ENCODE data around the gene ARF6. TPM values are rescaled to one million over a fixed set of nuclear protein-coding genes. Genes with fewer than 3 reads are reported as not detected.

The ARF6 gene
- total RNA-seq, 4 donors from 2014 or later, result 34.7 to 42.0 (median 35.7) TPM

- peak overlapping the region; percentile 84 to 94 (median 88) for H3K27ac ChIP-seq
- WGBS, 2 donors, result 1 to 2% methylated on average over 14 of the region's 14 CpGs
- no peak for DNase-seq (ENCODE audit: low spot score in 2 of 2)
Observed at GRCh38 chr14:49853158-49853477, 39.8 kb upstream of the ARF6 start.

GRCh38 chr14:49853572-49854375 is 39.1 kb upstream of the ARF6 start:
- Histone ChIP-seq H3K27me3 (no peaks in the 10 kb centered on the region), H3K27ac (peak overlapping the region in 2 of 4 donors; percentile 91 to 94), H3K9me3 (no peaks in the 10 kb centered on the region), H3K4me1 (peaks cover 7 to 41% (median 13%) of the 10 kb centered on the region in 4 donors), H3K36me3 (peaks cover 0 to 8% (median 0%) of the 10 kb centered on the region in 3 donors), H3K4me3 (peak overlapping the region; percentile 49 to 87 (median 73))
- TF ChIP-seq POLR2A (IDR thresholded peaks at IDR 0.05) (no peak), CTCF (IDR thresholded peaks at IDR 0.05) (peak; percentile 67 to 81 (median 73)), EP300 (IDR thresholded peaks at IDR 0.05) (peak in 1 of 2 donors; percentile 22)
- peak in 1 of 2 donors; percentile 73 for DNase-seq (ENCODE audit: low spot score in 2 of 2)
- WGBS, 2 donors, result 23 to 26% methylated on average over 27 of the region's 27 CpGs

More at GRCh38 chr14:49853158-49853477, 39.8 kb upstream of the ARF6 start:
- H3K4me1 ChIP-seq, result peaks cover 7 to 42% (median 13%) of the 10 kb centered on the region in 4 donors
- peak in 1 of 5 experiments; percentile 11 for TF ChIP-seq CTCF (IDR thresholded peaks at IDR 0.05)
- no peak for TF ChIP-seq POLR2A (IDR thresholded peaks at IDR 0.05)
- no peak for TF ChIP-seq EP300 (IDR thresholded peaks at IDR 0.05)
- no peaks in the 10 kb centered on the region for H3K9me3 ChIP-seq
- no peaks in the 10 kb centered on the region for H3K27me3 ChIP-seq
- H3K36me3 ChIP-seq, result peaks cover 0 to 12% (median 0%) of the 10 kb centered on the region in 3 donors
- H3K4me3 ChIP-seq, result peak overlapping the region; percentile 49 to 87 (median 73)

- WGBS, 2 donors, result 78 to 82% methylated on average over 6 of the region's 6 CpGs
- no peaks in the 10 kb centered on the region for H3K9me3 ChIP-seq
Observed at GRCh38 chr14:49857427-49858003, 35.4 kb upstream of the ARF6 start.

GRCh38 chr14:49858383-49858782 is 34.5 kb upstream of the ARF6 start:
- peaks cover 0 to 15% (median 2%) of the 10 kb centered on the region in 4 donors for H3K4me1 ChIP-seq
- TF ChIP-seq CTCF (IDR thresholded peaks at IDR 0.05), result no peak
- TF ChIP-seq POLR2A (IDR thresholded peaks at IDR 0.05), result no peak
- TF ChIP-seq EP300 (IDR thresholded peaks at IDR 0.05), result no peak
- no peaks in the 10 kb centered on the region for H3K36me3 ChIP-seq
- H3K4me3 ChIP-seq, result no peak overlapping the region
- no peaks in the 10 kb centered on the region for H3K9me3 ChIP-seq
- WGBS, 2 donors, result 85 to 91% methylated on average over 3 of the region's 3 CpGs
- no peak overlapping the region for H3K27ac ChIP-seq
- no peak for DNase-seq (ENCODE audit: low spot score in 2 of 2)
- H3K27me3 ChIP-seq, result no peaks in the 10 kb centered on the region

More at GRCh38 chr14:49857427-49858003, 35.4 kb upstream of the ARF6 start:
- H3K27ac ChIP-seq, result no peak overlapping the region
- no peak for DNase-seq (ENCODE audit: low spot score in 2 of 2)
- no peaks in the 10 kb centered on the region for H3K36me3 ChIP-seq
- TF ChIP-seq CTCF (IDR thresholded peaks at IDR 0.05) (no peak), EP300 (IDR thresholded peaks at IDR 0.05) (no peak), POLR2A (IDR thresholded peaks at IDR 0.05) (no peak)
- no peaks in the 10 kb centered on the region for H3K27me3 ChIP-seq
- no peak overlapping the region for H3K4me3 ChIP-seq
- H3K4me1 ChIP-seq, result peaks cover 0 to 17% (median 2%) of the 10 kb centered on the region in 4 donors
